Mesenchymal stem cell (in vitro differentiated cells and primary cell): ENCODE data around the gene HPS4.
"Not testable (repeated sequence)": the region's sequence is repeated elsewhere in the genome, so short reads cannot be mapped to it uniquely, and the experiment has no call there.

Source experiments
- DNase-seq: peaks from one replicate; pipeline ENCODE4 v3.0.0-alpha.2; 2013
- H2AFZ ChIP-seq: one replicate; pipeline ENCODE4 v1.6.1; 2013; ENCODE audit warnings: low read depth, mild to moderate bottlenecking, control low read depth, inconsistent platforms, low read length, moderate library complexity
- H2AK5ac ChIP-seq: 2 replicates; pipeline ENCODE4 v1.6.1; 2013; ENCODE audit warnings: low read length, moderate library complexity, mild to moderate bottlenecking, inconsistent platforms; ENCODE audit not compliant: severe bottlenecking
- H2BK120ac ChIP-seq: one replicate; pipeline ENCODE4 v1.6.1; 2013; ENCODE audit warnings: low read depth, mild to moderate bottlenecking, inconsistent platforms, low read length, moderate library complexity
- H2BK12ac ChIP-seq, 2 experiments: one replicate each; pipeline ENCODE4 v1.6.1; 2013; ENCODE audit warnings: inconsistent platforms in 2 of 2, low read length in 2 of 2, mild to moderate bottlenecking in 2 of 2, moderate library complexity in 2 of 2, control low read depth in 1 of 2
- H2BK15ac ChIP-seq: one replicate; pipeline ENCODE4 v1.6.1; 2013; ENCODE audit warnings: mild to moderate bottlenecking, low read depth, inconsistent platforms; ENCODE audit not compliant: poor library complexity, severe bottlenecking
- H2BK5ac ChIP-seq: 2 replicates; pipeline ENCODE4 v1.6.1; 2013; ENCODE audit warnings: low read depth, mild to moderate bottlenecking, low read length, control low read depth, inconsistent platforms; ENCODE audit not compliant: poor library complexity, severe bottlenecking
- H3K14ac ChIP-seq, 2 experiments: one replicate each; pipeline ENCODE4 v1.6.1; 2013; ENCODE audit warnings: inconsistent platforms in 2 of 2, low read length in 2 of 2, control low read depth in 1 of 2, mild to moderate bottlenecking in 1 of 2, moderate library complexity in 1 of 2
- H3K18ac ChIP-seq, 2 experiments: one replicate each; pipeline ENCODE4 v1.6.1; 2013; ENCODE audit warnings: inconsistent platforms in 2 of 2, low read length in 2 of 2, control low read depth in 1 of 2, low read depth in 1 of 2, mild to moderate bottlenecking in 1 of 2
- H3K23ac ChIP-seq, 2 experiments: one replicate each; pipeline ENCODE4 v1.6.1; 2013; ENCODE audit warnings: inconsistent platforms in 2 of 2, low read length in 2 of 2, mild to moderate bottlenecking in 2 of 2, moderate library complexity in 2 of 2, control low read depth in 1 of 2
- H3K27ac ChIP-seq: 2 replicates; pipeline ENCODE4 v1.5.1; 2013; ENCODE audit warnings: mild to moderate bottlenecking, moderate library complexity, low read length, control low read depth, inconsistent platforms; ENCODE audit not compliant: poor library complexity, severe bottlenecking
- H3K27me3 ChIP-seq, 2 experiments: 2 replicates each; pipeline versions ENCODE4 v1.6.1 to v1.7.0; 2013; ENCODE audit warnings: low read length in 2 of 2, mild to moderate bottlenecking in 2 of 2, moderate library complexity in 2 of 2, control low read depth in 1 of 2, inconsistent platforms in 1 of 2; ENCODE audit not compliant: control insufficient read depth in 1 of 2, insufficient read depth in 1 of 2
- H3K36me3 ChIP-seq, 2 experiments: 2 replicates each; pipeline versions ENCODE4 v1.6.1 to v1.7.0; 2013; ENCODE audit warnings: low read length in 2 of 2, control low read depth in 1 of 2, inconsistent platforms in 1 of 2, low read depth in 1 of 2, mild to moderate bottlenecking in 1 of 2; ENCODE audit not compliant: insufficient read depth in 2 of 2, control insufficient read depth in 1 of 2
- H3K4ac ChIP-seq, 2 experiments: one replicate each; pipeline ENCODE4 v1.6.1; 2013; ENCODE audit warnings: inconsistent platforms in 2 of 2, low read length in 2 of 2, mild to moderate bottlenecking in 2 of 2, moderate library complexity in 2 of 2, control low read depth in 1 of 2, low read depth in 1 of 2
- H3K4me1 ChIP-seq: 2 replicates; pipeline ENCODE4 v1.6.1; 2013; ENCODE audit warnings: low read depth, low read length, control low read depth; ENCODE audit not compliant: control insufficient read depth, insufficient read depth
- H3K4me2 ChIP-seq: 2 replicates; pipeline ENCODE4 v1.6.1; 2013; ENCODE audit warnings: low read length, mild to moderate bottlenecking, inconsistent platforms; ENCODE audit not compliant: poor library complexity, severe bottlenecking
- H3K4me3 ChIP-seq, 2 experiments: 2 replicates each; pipeline versions ENCODE4 v1.5.1 to v1.7.0; 2013; ENCODE audit warnings: low read length in 2 of 2, mild to moderate bottlenecking in 2 of 2, control low read depth in 1 of 2, low read depth in 1 of 2; ENCODE audit not compliant: insufficient read depth in 1 of 2
- H3K79me1 ChIP-seq: replicated peaks from 2 replicates; pipeline ENCODE4 v1.6.1; 2013; ENCODE audit warnings: mild to moderate bottlenecking, control low read depth, low read length, inconsistent platforms; ENCODE audit not compliant: poor library complexity, severe bottlenecking
- H3K9ac ChIP-seq: 2 replicates; pipeline ENCODE4 v1.7.0; 2013; ENCODE audit warnings: mild to moderate bottlenecking, low read length, moderate library complexity
- H3K9me3 ChIP-seq: 2 replicates; pipeline ENCODE4 v1.7.0; 2013; ENCODE audit warnings: mild to moderate bottlenecking, low read length; ENCODE audit not compliant: control insufficient read depth
- H4K8ac ChIP-seq: one replicate; pipeline ENCODE4 v1.6.1; 2013; ENCODE audit warnings: inconsistent platforms, mild to moderate bottlenecking, low read length, moderate library complexity
- H4K91ac ChIP-seq: one replicate; pipeline ENCODE4 v1.6.1; 2013; ENCODE audit warnings: mild to moderate bottlenecking, low read length, inconsistent platforms
- WGBS: methylation state at CpG from one replicate; pipeline ENCODE4 v1.1.7; 2013; ENCODE audit warnings: mixed read lengths; 5-methylcytosine and 5-hydroxymethylcytosine counted together

HPS4 gene

DNA sequence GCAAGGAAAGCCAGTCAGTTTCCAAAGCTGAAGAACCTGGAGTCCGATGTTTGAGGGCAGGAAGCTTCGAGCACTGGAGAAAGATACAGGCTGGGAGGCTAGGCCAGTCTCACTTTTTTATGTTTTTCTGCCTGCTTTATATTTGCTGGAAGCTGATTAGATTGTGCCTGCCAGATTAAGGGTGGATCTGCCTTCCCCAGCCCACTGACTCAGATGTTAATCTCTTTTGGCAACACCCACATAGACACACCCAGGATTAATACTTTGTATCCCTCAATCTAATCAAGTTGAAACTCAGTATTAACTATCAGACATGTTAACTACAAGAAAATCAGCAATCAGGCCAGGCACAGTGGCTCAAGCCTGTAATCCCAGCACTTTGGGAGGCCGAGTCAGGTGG lies 44.8 kb downstream of the HPS4 start:
- H3K4ac ChIP-seq, H3K14ac ChIP-seq, H2AK5ac ChIP-seq, H3K27ac ChIP-seq, H3K4me1 ChIP-seq, H3K27me3 ChIP-seq, H2BK12ac ChIP-seq, H3K23ac ChIP-seq, H3K4me3 ChIP-seq, H4K91ac ChIP-seq, H4K8ac ChIP-seq, H3K4me2 ChIP-seq, H3K18ac ChIP-seq, H2BK5ac ChIP-seq, H2BK15ac ChIP-seq, H3K9me3 ChIP-seq, H2AFZ ChIP-seq, DNase-seq, H2BK120ac ChIP-seq: not testable (repeated sequence)
- Histone ChIP-seq H3K36me3 (peaks cover 0 to 30% of the 10 kb centered on the region in 2 experiments), H3K79me1 (peaks cover 27% of the 10 kb centered on the region), H3K9ac (peak overlapping the region; percentile 10)
- WGBS = 96% methylated on average over 3 of the region's 3 CpGs

DNA sequence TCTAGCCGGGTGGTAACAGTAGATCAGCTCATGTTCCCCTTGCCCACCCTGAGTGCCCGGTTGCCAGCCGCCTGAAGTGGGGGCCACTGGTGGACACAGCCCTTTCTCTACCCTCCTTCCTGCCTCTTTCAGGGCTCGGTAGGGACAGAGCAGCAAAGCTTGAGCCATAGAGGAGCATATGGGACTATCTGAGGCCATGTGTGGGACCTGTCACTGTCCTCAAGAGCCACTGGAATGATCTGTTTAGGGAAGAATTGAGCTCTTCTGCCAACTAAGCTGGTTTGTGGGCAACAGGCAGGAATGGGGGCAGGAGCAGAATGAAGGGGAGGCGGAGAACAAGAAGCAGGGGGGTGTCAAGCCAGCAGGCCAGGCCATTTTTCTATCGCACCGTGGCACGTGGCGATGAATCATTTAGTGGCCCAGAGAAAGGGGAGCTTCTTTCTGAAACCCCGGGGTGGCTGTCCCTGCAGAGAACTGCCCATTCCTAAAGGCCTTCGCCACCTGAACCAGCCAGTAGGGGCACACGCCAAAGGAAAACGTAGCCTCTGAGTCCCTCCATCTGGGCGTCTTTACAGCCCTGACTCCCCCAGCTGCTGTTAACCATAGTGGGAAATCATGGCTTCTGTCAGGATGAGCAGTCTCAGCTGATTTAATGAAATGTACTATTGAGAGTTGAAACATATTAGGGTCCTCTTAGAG lies 45.7 kb downstream of the HPS4 start:
- WGBS = 83% methylated on average over 14 of the region's 14 CpGs
- no peaks in the 10 kb centered on the region for H3K27me3 ChIP-seq
- H3K4me3 ChIP-seq = no peak overlapping the region

DNA sequence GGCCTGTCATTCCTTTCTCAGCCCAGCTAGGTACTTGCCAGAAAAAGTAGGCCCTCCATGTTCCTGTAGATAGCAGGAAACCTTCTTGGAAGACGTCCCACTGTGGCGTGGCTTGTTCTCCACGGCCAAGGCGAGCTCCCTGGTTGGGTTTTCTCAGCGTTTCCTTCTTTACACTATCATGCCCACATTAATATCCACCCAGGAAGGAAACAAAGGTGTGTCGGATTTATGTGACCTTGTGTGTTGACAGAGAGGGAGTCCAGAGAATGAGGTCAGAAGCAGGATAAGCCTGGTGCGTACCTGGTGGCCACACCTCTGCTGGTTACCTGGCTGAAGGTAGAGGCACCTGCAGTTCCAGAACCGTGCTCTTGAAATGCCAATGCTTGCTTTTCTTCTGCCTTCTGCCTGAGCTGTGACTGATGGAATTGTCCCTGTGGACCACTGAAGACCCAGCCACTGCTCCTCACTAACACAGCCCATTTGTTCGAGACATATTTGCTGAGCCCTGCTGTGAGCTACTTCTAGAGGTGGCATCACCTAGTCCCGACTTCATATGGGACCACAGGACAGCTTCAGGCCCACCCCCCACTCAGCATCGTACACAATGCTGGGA lies 46.6 kb downstream of the HPS4 start:
- H2BK5ac ChIP-seq = no peak overlapping the region
- no peak overlapping the region for H2BK15ac ChIP-seq

More for the DNA sequence above, 45.7 kb downstream of the HPS4 start:
- no peak overlapping the region for H3K4ac ChIP-seq
- peaks cover 0 to 29% of the 10 kb centered on the region in 2 experiments for H3K36me3 ChIP-seq
- no peak overlapping the region for H4K91ac ChIP-seq
- H2BK5ac ChIP-seq = no peak overlapping the region
- peaks cover 30% of the 10 kb centered on the region for H3K79me1 ChIP-seq
- H3K4me1 ChIP-seq = peaks cover 1% of the 10 kb centered on the region
- no peak overlapping the region for H2AK5ac ChIP-seq
- no peak overlapping the region for H3K27ac ChIP-seq
- no peak overlapping the region for H2BK120ac ChIP-seq
- no peak for DNase-seq
- no peak overlapping the region for H3K4me2 ChIP-seq
- H3K9me3 ChIP-seq = no peaks in the 10 kb centered on the region
- no peak overlapping the region for H2BK15ac ChIP-seq
- no peak overlapping the region for H2AFZ ChIP-seq
- H3K9ac ChIP-seq = no peak overlapping the region
- H3K14ac ChIP-seq = no peak overlapping the region
- no peak overlapping the region for H3K18ac ChIP-seq
- H3K23ac ChIP-seq = no peak overlapping the region
- H4K8ac ChIP-seq = no peak overlapping the region
- H2BK12ac ChIP-seq = no peak overlapping the region

DNA sequence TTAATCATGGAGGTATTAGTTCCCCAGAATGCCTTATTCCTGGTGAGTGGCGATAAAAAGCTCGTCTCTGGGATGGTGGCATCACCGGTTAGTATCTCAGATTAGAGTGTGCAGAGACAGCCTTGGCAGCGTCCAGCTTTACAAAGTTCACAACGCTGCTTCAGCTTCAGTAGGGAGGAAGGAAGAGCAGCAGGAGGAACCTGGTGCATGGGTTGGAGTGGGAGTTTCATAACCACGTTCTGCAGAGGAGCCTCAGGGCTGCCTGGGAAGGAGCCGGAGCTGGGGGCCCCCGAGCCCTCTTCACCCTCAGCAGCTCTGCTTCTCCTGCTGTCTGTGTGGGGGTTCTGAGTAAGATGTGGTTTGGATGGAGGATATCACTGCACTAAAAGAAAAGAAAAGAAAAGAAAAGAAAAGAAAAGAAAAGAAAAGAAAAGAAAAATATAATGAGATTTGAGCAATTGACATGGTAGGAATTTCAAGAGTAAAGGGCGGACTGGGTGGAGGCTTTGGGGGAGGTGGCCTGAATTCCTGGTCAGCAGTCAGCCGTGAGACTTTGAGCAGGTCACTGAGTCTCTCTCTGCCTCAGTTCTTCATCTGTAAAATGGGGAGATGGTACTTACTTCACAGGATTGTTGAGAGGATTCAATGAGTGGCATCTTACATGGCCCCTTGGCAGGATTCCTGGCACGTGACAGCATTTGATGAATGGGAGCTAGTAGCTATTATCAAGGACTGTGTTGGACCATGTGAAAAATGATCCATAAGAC lies 48.1 kb downstream of the HPS4 start:
- H2BK12ac ChIP-seq = no peak overlapping the region
- no peak overlapping the region for H4K8ac ChIP-seq
- 84% methylated on average over 11 of the region's 11 CpGs for WGBS
- H3K9ac ChIP-seq = no peak overlapping the region
- H3K23ac ChIP-seq = no peak overlapping the region
- H3K27ac ChIP-seq = no peak overlapping the region
- no peaks in the 10 kb centered on the region for H3K27me3 ChIP-seq
- H3K4me2 ChIP-seq = no peak overlapping the region
- no peak for DNase-seq
- H2BK15ac ChIP-seq = no peak overlapping the region
- no peak overlapping the region for H4K91ac ChIP-seq
- H3K14ac ChIP-seq = no peak overlapping the region
- H3K18ac ChIP-seq = no peak overlapping the region
- no peak overlapping the region for H3K4me3 ChIP-seq
- H2AFZ ChIP-seq = no peak overlapping the region
- H3K36me3 ChIP-seq = peaks cover 0 to 27% of the 10 kb centered on the region in 2 experiments
- no peaks in the 10 kb centered on the region for H3K9me3 ChIP-seq
- H3K4ac ChIP-seq = no peak overlapping the region
- H2AK5ac ChIP-seq = no peak overlapping the region
- peaks cover 4% of the 10 kb centered on the region for H3K4me1 ChIP-seq
- H2BK120ac ChIP-seq = no peak overlapping the region
- no peak overlapping the region for H2BK5ac ChIP-seq
- peaks cover 34% of the 10 kb centered on the region for H3K79me1 ChIP-seq

More for the DNA sequence above, 46.6 kb downstream of the HPS4 start:
- 87% methylated on average over 10 of the region's 11 CpGs for WGBS
- Histone ChIP-seq H2AFZ (no peak overlapping the region), H2AK5ac (no peak overlapping the region), H3K27me3 (no peaks in the 10 kb centered on the region), H2BK120ac (no peak overlapping the region), H3K9me3 (no peaks in the 10 kb centered on the region), H3K23ac (no peak overlapping the region), H3K4me1 (peaks cover 1% of the 10 kb centered on the region), H3K18ac (no peak overlapping the region), H2BK12ac (no peak overlapping the region), H3K4me3 (no peak overlapping the region), H4K8ac (no peak overlapping the region), H4K91ac (no peak overlapping the region), H3K79me1 (peaks cover 31% of the 10 kb centered on the region), H3K14ac (no peak overlapping the region), H3K4ac (no peak overlapping the region), H3K9ac (no peak overlapping the region), H3K27ac (no peak overlapping the region), H3K4me2 (no peak overlapping the region), H3K36me3 (peaks cover 0 to 27% of the 10 kb centered on the region in 2 experiments)
- no peak for DNase-seq
